ENCODE measurements around the gene MLLT3. TPM values are rescaled to one million over a fixed set of nuclear protein-coding genes. Genes with fewer than 3 reads are reported as not detected.

The MLLT3 gene
- total and polyA plus RNA-seq, 2 of the 8 experiments (the other 6 are each of a cell fraction or from before 2014, with no cell fraction given): 5.9 to 9.6 TPM

DNA sequence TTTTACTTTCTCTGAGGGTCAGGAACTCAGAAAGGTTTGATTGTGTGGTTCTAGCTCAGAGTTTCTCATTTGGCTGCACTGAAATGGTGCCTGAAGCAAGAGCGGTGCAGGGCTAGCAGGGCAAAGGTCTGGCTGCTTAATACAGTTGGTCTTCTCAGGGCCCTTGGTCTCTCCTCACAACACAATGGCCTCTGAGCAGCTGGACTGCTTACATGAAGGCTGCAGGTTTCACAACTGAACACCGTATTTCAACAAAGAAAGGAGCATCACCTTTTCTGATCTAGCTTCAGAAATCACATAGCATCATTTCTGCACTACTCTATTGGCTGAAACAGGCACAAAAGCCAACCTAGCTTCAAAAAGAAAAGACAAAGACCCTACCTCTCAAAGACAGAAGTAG lies 122.2 kb downstream of the MLLT3 start (continued):
- TF ChIP-seq, protein P1, sequence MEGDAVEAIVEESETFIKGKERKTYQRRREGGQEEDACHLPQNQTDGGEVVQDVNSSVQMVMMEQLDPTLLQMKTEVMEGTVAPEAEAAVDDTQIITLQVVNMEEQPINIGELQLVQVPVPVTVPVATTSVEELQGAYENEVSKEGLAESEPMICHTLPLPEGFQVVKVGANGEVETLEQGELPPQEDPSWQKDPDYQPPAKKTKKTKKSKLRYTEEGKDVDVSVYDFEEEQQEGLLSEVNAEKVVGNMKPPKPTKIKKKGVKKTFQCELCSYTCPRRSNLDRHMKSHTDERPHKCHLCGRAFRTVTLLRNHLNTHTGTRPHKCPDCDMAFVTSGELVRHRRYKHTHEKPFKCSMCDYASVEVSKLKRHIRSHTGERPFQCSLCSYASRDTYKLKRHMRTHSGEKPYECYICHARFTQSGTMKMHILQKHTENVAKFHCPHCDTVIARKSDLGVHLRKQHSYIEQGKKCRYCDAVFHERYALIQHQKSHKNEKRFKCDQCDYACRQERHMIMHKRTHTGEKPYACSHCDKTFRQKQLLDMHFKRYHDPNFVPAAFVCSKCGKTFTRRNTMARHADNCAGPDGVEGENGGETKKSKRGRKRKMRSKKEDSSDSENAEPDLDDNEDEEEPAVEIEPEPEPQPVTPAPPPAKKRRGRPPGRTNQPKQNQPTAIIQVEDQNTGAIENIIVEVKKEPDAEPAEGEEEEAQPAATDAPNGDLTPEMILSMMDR (IDR thresholded peaks at IDR 0.05; ENCODE audit: control extremely low read depth in 1 of 3, insufficient read depth in 1 of 3, low read depth in 1 of 3, low read length in 3 of 3): no peak
- TF ChIP-seq GABPA (IDR thresholded peaks at IDR 0.05; ENCODE audit: borderline replicate concordance, insufficient read depth, low read length): no peak
- TF ChIP-seq YY1 (IDR thresholded peaks at IDR 0.05; ENCODE audit: low read depth, low read length): no peak
- no peak for TF ChIP-seq SP4 (IDR thresholded peaks at IDR 0.05; ENCODE audit: low read length)
- no peak for TF ChIP-seq RNF2 (IDR thresholded peaks at IDR 0.05; ENCODE audit: borderline replicate concordance, low read depth, low read length, missing control alignments, poor library complexity, severe bottlenecking)
- TF ChIP-seq KDM5A (IDR thresholded peaks at IDR 0.05; ENCODE audit: low read length): no peak
- TF ChIP-seq EGR1 (IDR thresholded peaks at IDR 0.05; ENCODE audit: borderline replicate concordance, low read depth, low read length): no peak
- no peak for TF ChIP-seq CTBP2 (IDR thresholded peaks at IDR 0.05; ENCODE audit: borderline replicate concordance, insufficient read depth, insufficient read length, low read length)
- TF ChIP-seq RAD21 (IDR thresholded peaks at IDR 0.05 in 1 of 2, conservative IDR thresholded peaks at IDR 0.05 in 1 of 2; ENCODE audit: low read depth in 2 of 2, low read length in 2 of 2): no peak
- TF ChIP-seq, protein P2, sequence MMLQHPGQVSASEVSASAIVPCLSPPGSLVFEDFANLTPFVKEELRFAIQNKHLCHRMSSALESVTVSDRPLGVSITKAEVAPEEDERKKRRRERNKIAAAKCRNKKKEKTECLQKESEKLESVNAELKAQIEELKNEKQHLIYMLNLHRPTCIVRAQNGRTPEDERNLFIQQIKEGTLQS (IDR thresholded peaks at IDR 0.05; ENCODE audit: insufficient read depth, low read depth, low read length): no peak

All from H1 (cell line).